HUES64 (cell line): ENCODE data around the gene SNX3.

Experiments used
- H3K27ac ChIP-seq: 2 replicates; pipeline ENCODE4 v1.7.0; 2013; ENCODE audit warnings: low read depth, low read length, inconsistent platforms
- H3K27me3 ChIP-seq: 2 replicates; pipeline ENCODE4 v1.6.1; 2013; ENCODE audit warnings: mild to moderate bottlenecking, low read length; ENCODE audit not compliant: insufficient read depth
- H3K36me3 ChIP-seq: 2 replicates; pipeline ENCODE4 v1.6.1; 2013; ENCODE audit warnings: mild to moderate bottlenecking, low read length; ENCODE audit not compliant: insufficient read depth
- H3K4me1 ChIP-seq: 2 replicates; pipeline ENCODE4 v1.6.1; 2013; ENCODE audit warnings: mild to moderate bottlenecking, low read length, moderate library complexity; ENCODE audit not compliant: insufficient read depth
- H3K4me3 ChIP-seq: 2 replicates; pipeline ENCODE4 v1.5.1; 2013; ENCODE audit warnings: mild to moderate bottlenecking, low read length, moderate library complexity
- H3K9ac ChIP-seq: 2 replicates; pipeline ENCODE4 v1.6.1; 2013; ENCODE audit warnings: mild to moderate bottlenecking, low read depth, low read length
- H3K9me3 ChIP-seq: 2 replicates; pipeline ENCODE4 v1.6.1; 2013; ENCODE audit warnings: low read depth, low read length; ENCODE audit not compliant: insufficient read depth
- WGBS: fragments of 150-250, 120-280 bp; methylation state at CpG from one replicate; pipeline ENCODE4 v1.1.7; 2013; ENCODE audit warnings: missing lambda C conversion rate; 5-methylcytosine and 5-hydroxymethylcytosine counted together

SNX3 gene

GRCh38 chr6:108163644-108164542, 96.9 kb downstream of the SNX3 start:
- Histone ChIP-seq H3K9ac (no peak overlapping the region), H3K4me1 (peaks cover 38% of the 10 kb centered on the region), H3K27ac (no peak overlapping the region), H3K4me3 (peak overlapping the region; percentile 43), H3K27me3 (peaks cover 100% of the 10 kb centered on the region), H3K36me3 (no peaks in the 10 kb centered on the region), H3K9me3 (no peaks in the 10 kb centered on the region)
- 4% methylated on average over 41 of the region's 41 CpGs for WGBS

GRCh38 chr6:108163267-108163643, 97.6 kb downstream of the SNX3 start:
- Histone ChIP-seq H3K36me3 (no peaks in the 10 kb centered on the region), H3K4me1 (peaks cover 34% of the 10 kb centered on the region), H3K27me3 (peaks cover 100% of the 10 kb centered on the region), H3K9ac (no peak overlapping the region), H3K9me3 (no peaks in the 10 kb centered on the region), H3K27ac (no peak overlapping the region), H3K4me3 (no peak overlapping the region)
- WGBS, result 8% methylated on average over 6 of the region's 6 CpGs

GRCh38 chr6:108161724-108162282, 99.0 kb downstream of the SNX3 start:
- Histone ChIP-seq H3K9ac (no peak overlapping the region), H3K36me3 (no peaks in the 10 kb centered on the region), H3K4me3 (no peak overlapping the region), H3K9me3 (no peaks in the 10 kb centered on the region), H3K27ac (no peak overlapping the region), H3K27me3 (peaks cover 100% of the 10 kb centered on the region), H3K4me1 (peaks cover 27% of the 10 kb centered on the region)
- 15% methylated on average over 3 of the region's 3 CpGs for WGBS
